Neuronal stem cell (in vitro differentiated cells): ENCODE measurements around the gene ADGRE3.

Experiments
- DNase-seq: peaks from one replicate; pipeline ENCODE4 v3.0.0-alpha.2; 2013; ENCODE audit warnings: low spot score
- H2AFZ ChIP-seq: one replicate; pipeline ENCODE4 v1.6.1; 2013; ENCODE audit warnings: mild to moderate bottlenecking, low read length, inconsistent platforms
- H2AK5ac ChIP-seq: 2 replicates; pipeline ENCODE4 v1.6.1; 2013; ENCODE audit warnings: low read depth, mild to moderate bottlenecking, inconsistent platforms, low read length, moderate library complexity, mixed read lengths
- H2BK120ac ChIP-seq: 2 replicates; pipeline ENCODE4 v1.6.1; 2013; ENCODE audit warnings: low read depth, mild to moderate bottlenecking, inconsistent platforms, low read length, moderate library complexity, mixed read lengths
- H2BK12ac ChIP-seq: one replicate; pipeline ENCODE4 v1.6.1; 2013; ENCODE audit warnings: low read length, inconsistent platforms
- H2BK15ac ChIP-seq: 2 replicates; pipeline ENCODE4 v1.6.1; 2013; ENCODE audit warnings: mild to moderate bottlenecking, low read length, inconsistent platforms, mixed read lengths
- H2BK5ac ChIP-seq: one replicate; pipeline ENCODE4 v1.6.1; 2013; ENCODE audit warnings: inconsistent platforms, mild to moderate bottlenecking, low read length, moderate library complexity
- H3K14ac ChIP-seq: one replicate; pipeline ENCODE4 v1.6.1; 2013; ENCODE audit warnings: low read length, inconsistent platforms
- H3K18ac ChIP-seq: 2 replicates; pipeline ENCODE4 v1.6.1; 2013; ENCODE audit warnings: low read length, inconsistent platforms
- H3K23ac ChIP-seq: 2 replicates; pipeline ENCODE4 v1.6.1; 2013; ENCODE audit warnings: low read depth, mild to moderate bottlenecking, mixed read lengths, low read length, inconsistent platforms; ENCODE audit not compliant: poor library complexity
- H3K27ac ChIP-seq: replicated peaks from 3 replicates; pipeline ENCODE4 v1.5.1; 2013; ENCODE audit warnings: low read length, inconsistent platforms
- H3K27me3 ChIP-seq, 3 experiments: 2 replicates each; pipeline ENCODE4 v1.6.1; 2013; ENCODE audit warnings: low read length in 3 of 3, mild to moderate bottlenecking in 2 of 3, inconsistent platforms in 1 of 3, low read depth in 1 of 3, mixed read lengths in 1 of 3, moderate library complexity in 1 of 3; ENCODE audit not compliant: control insufficient read depth in 3 of 3, insufficient read depth in 3 of 3
- H3K36me3 ChIP-seq, 2 donors: replicated peaks in 1 of 2; 2 replicates each; pipeline ENCODE4 v1.6.1; 2013; ENCODE audit warnings: low read length in 2 of 2; ENCODE audit not compliant: control insufficient read depth in 2 of 2, insufficient read depth in 2 of 2
- H3K4ac ChIP-seq: 2 replicates; pipeline ENCODE4 v1.6.1; 2013; ENCODE audit warnings: inconsistent platforms, mild to moderate bottlenecking, low read length, moderate library complexity
- H3K4me1 ChIP-seq, 2 donors: 1 replicate in 1 of 2; 2 replicates in 1 of 2; pipeline ENCODE4 v1.6.1; 2013; ENCODE audit warnings: low read length in 2 of 2, low read depth in 1 of 2; ENCODE audit not compliant: control insufficient read depth in 2 of 2, insufficient read depth in 1 of 2
- H3K4me2 ChIP-seq: one replicate; pipeline ENCODE4 v1.6.1; 2013; ENCODE audit warnings: mild to moderate bottlenecking, low read length, inconsistent platforms; ENCODE audit not compliant: insufficient read depth, poor library complexity, severe bottlenecking
- H3K4me3 ChIP-seq, 2 donors: 2 replicates each; pipeline ENCODE4 v1.5.1; 2013; ENCODE audit warnings: low read length in 2 of 2, mild to moderate bottlenecking in 2 of 2, inconsistent platforms in 1 of 2, moderate library complexity in 1 of 2
- H3K79me1 ChIP-seq: one replicate; pipeline ENCODE4 v1.6.1; 2013; ENCODE audit warnings: low read depth, mild to moderate bottlenecking, inconsistent platforms, low read length, moderate library complexity
- H3K9ac ChIP-seq: one replicate; pipeline ENCODE4 v1.6.1; 2013; ENCODE audit warnings: mild to moderate bottlenecking, low read depth, low read length, inconsistent platforms; ENCODE audit not compliant: poor library complexity
- H3K9me3 ChIP-seq, 2 donors: replicated peaks in 1 of 2; 2 replicates each; pipeline versions ENCODE3 to v1.6.1; 2013; ENCODE audit warnings: low read length in 2 of 2, mild to moderate bottlenecking in 2 of 2, inconsistent platforms in 1 of 2, low read depth in 1 of 2, mixed read lengths in 1 of 2, moderate library complexity in 1 of 2; ENCODE audit not compliant: control insufficient read depth in 2 of 2, insufficient read depth in 1 of 2
- H4K8ac ChIP-seq: one replicate; pipeline ENCODE4 v1.6.1; 2013; ENCODE audit warnings: low read depth, mild to moderate bottlenecking, inconsistent platforms, low read length, moderate library complexity
- H4K91ac ChIP-seq: one replicate; pipeline ENCODE4 v1.6.1; 2013; ENCODE audit warnings: low read length, low read depth, mild to moderate bottlenecking, inconsistent platforms; ENCODE audit not compliant: poor library complexity
- WGBS, 2 donors: extraction: QIAGEN DNeasy Blood & Tissue Kit; methylation state at CpG; one replicate each; pipeline ENCODE4 v1.1.7; 2013; ENCODE audit warnings: missing lambda C conversion rate in 2 of 2, mixed read lengths in 1 of 2; ENCODE audit not compliant: insufficient read length in 2 of 2, insufficient replicate concordance in 1 of 2; ENCODE audit errors: extremely low coverage in 2 of 2; 5-methylcytosine and 5-hydroxymethylcytosine counted together

Gene ADGRE3

GRCh38 chr19:14576363-14576762 lies 98.3 kb downstream of the ADGRE3 start:
- H2AK5ac ChIP-seq = no peak overlapping the region

DNA sequence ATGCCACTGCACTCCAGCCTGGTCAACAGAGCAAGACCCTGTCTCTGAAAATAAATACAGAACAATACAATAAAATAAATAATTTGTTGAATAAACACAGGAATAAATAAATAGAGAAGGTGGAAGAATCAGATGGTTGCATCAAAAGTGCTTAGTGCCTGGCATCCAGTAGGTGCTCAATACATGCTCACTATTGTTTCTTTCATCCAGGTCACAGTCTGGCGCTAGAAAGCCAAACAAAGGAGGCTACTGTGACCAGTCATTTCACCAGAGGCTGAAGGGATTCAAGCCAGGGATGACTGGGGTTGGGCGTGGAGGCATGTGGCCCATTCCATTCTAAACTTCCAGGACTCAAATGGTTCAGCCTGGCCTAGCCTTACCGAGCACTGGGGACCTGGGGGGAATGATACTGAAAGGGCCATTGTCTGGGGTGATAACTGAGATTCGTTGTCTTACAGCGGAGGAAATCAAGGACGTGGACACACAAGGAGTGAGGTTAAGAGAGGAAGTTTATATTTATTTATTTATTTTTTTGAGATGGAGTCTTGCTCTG lies 99.1 kb downstream of the ADGRE3 start:
- Histone ChIP-seq H4K8ac (no peak overlapping the region), H3K27ac (no peak overlapping the region), H3K36me3 (no peaks in the 10 kb centered on the region), H3K9me3 (no peaks in the 10 kb centered on the region), H2BK15ac (no peak overlapping the region), H3K79me1 (peaks cover 9% of the 10 kb centered on the region), H3K4ac (no peak overlapping the region), H2AK5ac (no peak overlapping the region), H3K4me1 (peaks cover 5 to 7% of the 10 kb centered on the region in 2 donors), H2BK120ac (no peak overlapping the region), H2BK12ac (no peak overlapping the region), H4K91ac (no peak overlapping the region), H3K9ac (no peak overlapping the region), H3K14ac (no peak overlapping the region), H3K4me2 (no peak overlapping the region), H2AFZ (no peak overlapping the region), H3K4me3 (no peak overlapping the region), H3K18ac (no peak overlapping the region), H3K23ac (no peak overlapping the region), H2BK5ac (no peak overlapping the region), H3K27me3 (peaks cover 0 to 1% (median 0%) of the 10 kb centered on the region in 3 experiments)
- no CpG with 5 or more reads among the region's 6 CpGs for WGBS, 2 donors
- no peak for DNase-seq

More at GRCh38 chr19:14576363-14576762, 98.3 kb downstream of the ADGRE3 start:
- no peak overlapping the region for H3K23ac ChIP-seq
- H2BK12ac ChIP-seq = no peak overlapping the region
- H3K4me1 ChIP-seq = no peaks in the 10 kb centered on the region
- no peak overlapping the region for H4K91ac ChIP-seq
- peaks cover 0 to 1% (median 0%) of the 10 kb centered on the region in 3 experiments for H3K27me3 ChIP-seq
- H3K14ac ChIP-seq = no peak overlapping the region
- H2AFZ ChIP-seq = no peak overlapping the region
- no peak overlapping the region for H3K18ac ChIP-seq
- no peak for DNase-seq
- peaks cover 4% of the 10 kb centered on the region for H3K79me1 ChIP-seq
- no peak overlapping the region for H3K4ac ChIP-seq
- no peak overlapping the region for H2BK15ac ChIP-seq
- no peak overlapping the region for H3K4me3 ChIP-seq
- H3K27ac ChIP-seq = no peak overlapping the region
- no peak overlapping the region for H4K8ac ChIP-seq
- H3K9ac ChIP-seq = no peak overlapping the region
- no peak overlapping the region for H2BK120ac ChIP-seq
- no peaks in the 10 kb centered on the region for H3K9me3 ChIP-seq
- WGBS, 2 donors = no CpG with 5 or more reads among the region's 8 CpGs
- no peak overlapping the region for H2BK5ac ChIP-seq
- no peaks in the 10 kb centered on the region for H3K36me3 ChIP-seq
- no peak overlapping the region for H3K4me2 ChIP-seq

- Histone ChIP-seq H2BK12ac (no peak within 1 kb of the TSS), H3K9ac (peak within 1 kb of the TSS; percentile 100), H4K8ac (peak within 1 kb of the TSS; percentile 86), H4K91ac (no peak within 1 kb of the TSS), H3K4me2 (peak within 1 kb of the TSS; percentile 94), H3K4ac (peak within 1 kb of the TSS; percentile 67), H3K79me1 (peaks cover 15% of the 10 kb centered on the region), H3K4me3 (peak within 1 kb of the TSS; percentile 97 to 100), H2BK15ac (no peak within 1 kb of the TSS), H2AFZ (peak within 1 kb of the TSS; percentile 98), H3K4me1 (peaks cover 5 to 7% of the 10 kb centered on the region in 2 donors), H3K27me3 (peaks cover 0 to 1% (median 0%) of the 10 kb centered on the region in 3 experiments), H3K36me3 (peaks cover 7 to 26% of the 10 kb centered on the region in 2 donors), H3K14ac (peak within 1 kb of the TSS; percentile 84), H3K9me3 (peaks cover 0 to 2% of the 10 kb centered on the region in 2 donors), H3K18ac (peak within 1 kb of the TSS; percentile 99), H2BK5ac (peak within 1 kb of the TSS; percentile 97), H2AK5ac (peak within 1 kb of the TSS; percentile 94), H3K23ac (peak within 1 kb of the TSS; percentile 99), H2BK120ac (peak within 1 kb of the TSS; percentile 99), H3K27ac (peak within 1 kb of the TSS; percentile 43)
- DNase-seq = peak; percentile 82
- no CpG with 5 or more reads among the region's 40 CpGs for WGBS, 2 donors
Observed at GRCh38 chr19:14571695-14572490, 102.8 kb downstream of the ADGRE3 start, which contains the start of gene NDUFB7. Gene NDUFB7, minus strand, starts transcription at chr19:14572066. Its CDS starts 66 bp downstream, at chr19:14572000.
